Caki2 (cell line): Measurements from ENCODE around the gene ZNF141. TPM values are rescaled to one million over a fixed set of nuclear protein-coding genes. Genes with fewer than 3 reads are reported as not detected.
A peak's percentile ranks its signal among the peaks of the same experiment; 100 is the strongest.
"Not testable (repeated sequence)": the region's sequence is repeated elsewhere in the genome, so short reads cannot be mapped to it uniquely, and the experiment has no call there.

ENCODE experiments used
- DNase-seq: peaks from one replicate; pipeline ENCODE4 v3.0.0-alpha.2; 2015; ENCODE audit warnings: low read depth
- in situ Hi-C: cut with HindIII; loops from 2 replicates; pipeline ENCODE4 v1.10.0; 2016; ENCODE audit warnings: low sequenced_read_pairs, low pct_unique_long_range_greater_than_20kb, mixed read lengths
- total RNA-seq: library from RNA; depleted of rRNA; stranded (reverse); fragments of >200 nt; shearing (Covaris generic); gene quantifications from 2 replicates; pipeline ENCODE4 v1.2.3, GENCODE V29; 2014; ENCODE audit warnings: low replicate concordance; rRNA removed

Gene ZNF141
- total RNA-seq: 1.2 and 2.1 TPM in 2 replicates

DNA sequence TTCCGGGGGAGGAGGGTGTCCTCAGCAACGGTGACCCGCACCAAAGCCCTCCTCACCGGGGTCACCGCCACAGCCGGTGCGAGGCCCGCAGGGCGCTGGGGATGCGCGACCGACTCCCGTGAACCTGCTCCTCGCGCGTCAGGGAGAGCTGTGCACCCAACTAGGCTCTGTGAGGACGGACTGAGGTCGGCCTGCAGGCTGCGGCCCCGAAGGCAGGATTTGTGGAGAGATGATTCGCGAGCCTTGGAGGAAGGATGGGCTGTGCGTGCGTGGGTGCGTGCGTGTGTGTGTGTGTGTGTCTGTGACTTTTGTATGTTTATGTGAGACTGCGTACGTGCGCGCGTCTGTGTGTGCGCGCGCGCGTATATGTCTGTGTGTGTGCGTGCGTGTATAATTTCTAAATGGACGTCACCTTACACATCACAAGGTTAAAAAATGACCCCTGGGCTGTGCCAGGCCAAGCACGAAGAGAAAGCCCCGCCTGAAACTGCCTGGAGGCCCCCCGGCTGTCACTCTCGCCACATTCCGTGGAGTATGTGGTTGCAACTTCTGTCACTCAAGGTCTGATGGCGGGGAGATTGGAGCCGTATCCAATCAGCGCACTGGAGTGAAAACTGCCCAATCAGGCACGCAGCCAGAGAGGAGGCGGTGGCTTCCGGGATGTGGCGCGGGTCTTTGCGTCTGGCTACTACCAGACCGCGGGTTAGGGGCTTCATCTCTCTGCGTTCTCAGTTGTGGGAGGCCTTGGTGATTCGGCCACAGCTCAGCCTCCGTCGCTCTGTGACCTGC lies at the start of gene ZNF141:
Gene ZNF141 (plus strand): TSS at position 672 of the 789 bp plus-strand sequence. CDS start 170 bp downstream, outside the sequence.
- peak; percentile 97 for DNase-seq
- in situ Hi-C loops: no loop called here

DNA sequence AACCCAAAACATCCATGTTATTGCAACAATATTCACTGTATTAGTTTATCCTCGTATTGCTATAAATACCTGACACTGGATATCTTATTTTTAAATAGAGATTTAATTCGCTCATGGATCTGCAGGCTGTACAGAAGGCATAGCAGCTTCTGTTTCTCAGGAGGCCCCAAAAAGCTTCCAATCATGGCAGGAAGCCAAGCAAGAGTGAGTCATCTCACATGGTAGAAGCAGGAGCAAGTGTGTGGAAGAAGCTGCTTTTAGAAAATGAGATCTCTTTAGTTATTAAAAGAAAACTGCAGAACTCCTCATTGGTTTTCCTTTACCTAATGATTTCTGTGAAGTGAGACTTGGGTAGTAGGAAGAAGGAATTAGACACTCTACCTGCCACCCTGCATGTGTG lies 48.7 kb upstream of the ZNF141 start:
- no peak for DNase-seq
- in situ Hi-C loops: no loop called here

DNA sequence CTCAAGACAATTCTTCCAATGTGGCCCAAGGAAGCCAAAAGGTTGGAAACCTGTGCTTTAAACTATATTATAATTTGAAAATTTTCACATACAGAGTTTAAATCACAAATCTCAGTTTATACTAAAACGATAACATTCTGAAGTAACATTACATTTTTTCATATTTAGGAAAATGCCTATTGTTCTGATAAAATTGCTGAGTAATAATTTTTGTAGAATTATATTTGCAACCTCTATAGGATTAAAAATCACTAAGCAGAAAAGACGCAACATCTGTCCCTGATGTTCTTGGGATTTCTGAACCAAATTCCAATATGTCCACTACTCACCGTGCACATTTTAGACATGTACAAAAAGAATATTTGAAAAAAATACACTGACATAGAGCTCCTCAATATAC lies 42.9 kb upstream of the ZNF141 start:
- DNase-seq: no peak
- in situ Hi-C loops: no loop called here

DNA sequence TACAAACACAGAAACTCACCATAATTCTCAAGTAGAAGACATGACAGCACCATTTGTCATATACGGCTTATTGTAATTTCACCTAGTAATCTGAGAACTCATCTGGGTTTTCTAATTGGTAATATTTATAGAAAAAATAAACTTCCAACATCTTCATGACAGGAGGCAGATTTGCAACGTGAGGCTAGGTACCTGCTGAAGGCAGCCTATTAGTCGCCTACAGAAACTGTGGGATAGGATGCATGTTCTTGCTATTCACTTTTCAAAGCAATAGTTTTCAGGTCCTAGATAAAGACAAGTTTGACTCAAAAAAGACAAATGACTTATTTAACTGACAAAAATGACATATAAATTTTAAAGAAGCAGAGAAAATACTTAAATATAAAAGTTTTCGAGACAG lies 35.2 kb upstream of the ZNF141 start:
- in situ Hi-C loops: no loop called here
- no peak for DNase-seq

DNA sequence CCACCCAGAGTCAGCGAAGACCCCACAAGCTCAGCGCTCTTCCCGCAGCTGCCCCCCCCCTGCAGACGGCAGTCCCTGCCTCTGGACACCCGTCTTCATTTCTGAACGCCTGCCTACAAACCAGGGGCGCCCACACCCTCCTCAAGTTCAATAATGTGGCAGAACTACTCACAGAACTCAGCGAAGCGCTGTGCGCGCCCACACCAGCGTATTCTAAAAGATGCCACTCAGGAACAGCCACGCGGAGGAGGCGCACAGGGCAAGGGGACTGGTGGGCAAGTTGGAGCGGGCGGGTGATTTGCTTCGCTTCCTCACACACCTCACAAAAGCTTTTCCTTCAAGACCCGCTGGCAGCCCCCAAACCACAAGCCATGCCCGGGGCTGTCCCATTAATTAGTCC lies 33.1 kb upstream of the ZNF141 start:
- in situ Hi-C loops, DNase-seq: not testable (repeated sequence)

DNA sequence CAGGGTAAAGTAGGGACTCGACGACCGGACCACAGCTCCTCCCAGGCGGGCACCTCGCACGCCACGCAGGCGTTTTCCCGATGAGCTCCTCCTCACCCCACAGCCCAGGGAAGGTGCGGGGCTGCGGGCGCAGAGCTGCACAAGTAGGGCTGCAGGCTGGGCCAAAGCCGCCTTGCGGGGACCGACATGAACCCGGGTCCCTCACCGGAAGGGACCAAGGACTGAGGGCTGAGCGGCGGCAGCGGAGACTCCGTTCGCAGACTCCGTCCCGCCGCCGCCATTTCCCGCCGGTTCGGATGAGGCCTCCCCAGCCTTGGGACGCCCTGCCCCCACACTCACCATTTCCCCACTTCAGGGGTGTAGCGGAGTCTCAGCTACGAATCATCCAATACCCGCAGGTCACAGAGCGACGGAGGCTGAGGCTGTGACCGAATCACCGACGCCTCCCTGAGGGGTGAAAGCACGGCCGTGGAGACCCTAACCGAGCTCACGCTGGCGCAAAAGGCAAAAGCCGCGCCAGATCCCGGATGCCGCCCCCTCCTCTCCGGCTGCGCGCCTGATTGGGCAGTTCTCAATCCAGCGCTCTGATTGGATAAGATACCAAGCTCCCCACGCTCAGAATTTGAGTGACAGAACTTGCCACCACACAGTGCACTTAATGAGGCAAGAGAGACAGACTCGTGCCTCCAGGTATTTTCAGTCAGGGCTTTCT lies 32.5 kb upstream of the ZNF141 start, which contains the start of gene ZNF732:
Gene ZNF732 (minus strand): TSS at position 506 of the 712 bp plus-strand sequence. CDS start 164 bp downstream, at position 342.
- DNase-seq: no peak
- in situ Hi-C loops: no loop called here

DNA sequence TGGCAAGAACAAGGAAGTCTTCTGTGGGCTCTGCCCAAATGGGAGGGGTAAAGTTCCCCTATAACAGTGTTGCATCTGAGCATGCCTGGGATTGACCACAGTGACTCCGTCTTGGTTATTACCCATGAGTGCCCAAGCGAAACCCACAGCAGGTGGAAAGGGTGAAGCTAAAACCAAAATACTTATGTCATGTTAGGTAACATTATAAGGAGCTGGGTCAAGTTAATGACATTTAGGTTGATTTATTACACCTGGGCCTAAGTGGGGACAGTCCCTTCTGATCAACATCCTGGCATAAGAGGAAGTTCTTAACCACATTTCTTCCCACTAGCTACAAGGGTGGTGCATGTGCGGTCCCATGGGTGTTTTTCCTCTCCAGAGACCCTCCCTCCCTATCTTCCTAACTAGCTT lies 31.1 kb upstream of the ZNF141 start:
- peak; percentile 54 for DNase-seq

DNA sequence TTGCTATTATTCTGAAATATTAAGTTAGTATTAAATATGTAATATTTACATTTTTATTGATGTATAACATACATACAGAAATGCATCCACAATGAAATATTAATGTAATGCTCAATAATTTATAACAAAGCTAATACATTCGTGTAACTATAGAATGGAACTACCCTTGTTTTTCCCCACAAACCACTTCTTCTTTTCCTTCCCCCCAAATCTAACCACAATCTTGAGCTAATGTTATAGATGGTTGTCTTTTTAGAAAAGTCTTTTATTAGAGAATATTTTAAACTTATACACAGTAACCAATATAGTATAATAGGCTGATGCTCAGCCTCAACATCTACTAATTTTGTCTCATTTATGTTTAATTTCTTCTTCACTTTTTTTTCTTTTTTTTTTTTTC lies 27.8 kb upstream of the ZNF141 start:
- no peak for DNase-seq
- in situ Hi-C loops: no loop called here

More for the DNA sequence above, 31.1 kb upstream of the ZNF141 start:
- in situ Hi-C loops: no loop called here

DNA sequence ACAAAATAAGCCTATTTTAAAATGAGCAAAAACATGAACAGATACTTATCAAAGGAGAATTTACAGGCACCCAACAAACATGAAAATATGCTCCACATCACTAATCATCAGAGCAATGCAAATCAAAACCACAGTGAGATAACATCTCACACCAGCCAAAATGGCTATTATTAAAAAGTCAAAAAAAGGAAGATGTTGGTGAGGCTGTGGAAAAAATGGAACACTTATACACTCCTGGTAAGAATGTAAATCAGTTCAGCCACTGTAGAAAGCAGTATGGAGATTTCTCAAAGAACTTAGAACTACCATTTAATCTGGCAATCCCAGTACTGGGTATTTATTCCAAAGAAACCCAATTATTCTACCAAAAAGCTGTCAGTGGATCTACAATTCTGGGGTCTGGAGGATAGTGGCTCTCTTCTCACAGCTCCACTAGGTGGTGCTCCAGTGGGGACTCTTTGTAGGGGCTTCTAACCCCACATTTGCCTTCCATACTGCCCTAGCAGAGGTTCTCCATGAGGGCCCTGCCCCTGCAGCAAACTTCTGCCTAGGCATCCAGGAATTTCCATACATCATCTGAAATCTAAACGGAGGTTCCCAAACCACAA lies 23.2 kb upstream of the ZNF141 start:
- in situ Hi-C loops: no loop called here
- DNase-seq: no peak

DNA sequence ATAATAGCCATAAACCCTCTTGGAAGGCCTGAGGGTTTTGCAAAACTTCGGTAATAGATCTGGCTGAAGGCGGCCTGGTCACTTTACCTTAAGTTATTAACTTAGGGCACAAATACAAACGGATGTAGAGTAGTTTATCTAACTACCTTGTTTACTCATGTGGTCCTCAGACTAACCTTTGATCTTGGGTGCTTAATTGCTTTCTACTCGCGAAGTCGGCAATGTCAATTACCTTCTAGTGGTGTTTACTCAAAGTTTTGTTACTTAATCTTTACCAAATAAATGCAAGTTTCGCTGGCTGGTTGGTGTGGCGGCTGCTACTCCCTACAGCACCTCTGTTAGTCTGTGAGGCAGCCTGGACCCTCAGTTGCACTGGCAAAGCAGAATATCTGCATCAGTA lies 8.9 kb upstream of the ZNF141 start:
- no peak for DNase-seq

DNA sequence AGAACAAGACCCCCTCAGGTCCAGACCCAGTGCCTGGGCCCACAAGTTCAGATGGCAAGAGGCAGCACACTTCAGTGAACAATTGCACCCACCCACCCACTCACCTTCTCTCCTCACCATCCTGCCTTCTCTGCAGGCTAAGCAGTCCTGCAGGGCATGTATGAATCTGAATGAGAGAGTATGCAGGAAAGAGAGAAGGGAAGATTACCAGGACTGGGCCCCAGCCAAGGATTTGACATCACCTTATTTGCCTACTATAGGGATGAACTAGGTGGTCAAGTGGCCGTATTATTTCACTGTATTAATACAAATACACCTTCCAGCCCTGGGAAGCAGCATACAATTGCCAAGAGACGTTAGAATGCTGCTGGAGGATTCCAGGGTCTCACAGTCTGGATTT lies 2.1 kb upstream of the ZNF141 start:
- in situ Hi-C loops: no loop called here
- DNase-seq: no peak

More for the DNA sequence above, 8.9 kb upstream of the ZNF141 start:
- in situ Hi-C loops: no loop called here

DNA sequence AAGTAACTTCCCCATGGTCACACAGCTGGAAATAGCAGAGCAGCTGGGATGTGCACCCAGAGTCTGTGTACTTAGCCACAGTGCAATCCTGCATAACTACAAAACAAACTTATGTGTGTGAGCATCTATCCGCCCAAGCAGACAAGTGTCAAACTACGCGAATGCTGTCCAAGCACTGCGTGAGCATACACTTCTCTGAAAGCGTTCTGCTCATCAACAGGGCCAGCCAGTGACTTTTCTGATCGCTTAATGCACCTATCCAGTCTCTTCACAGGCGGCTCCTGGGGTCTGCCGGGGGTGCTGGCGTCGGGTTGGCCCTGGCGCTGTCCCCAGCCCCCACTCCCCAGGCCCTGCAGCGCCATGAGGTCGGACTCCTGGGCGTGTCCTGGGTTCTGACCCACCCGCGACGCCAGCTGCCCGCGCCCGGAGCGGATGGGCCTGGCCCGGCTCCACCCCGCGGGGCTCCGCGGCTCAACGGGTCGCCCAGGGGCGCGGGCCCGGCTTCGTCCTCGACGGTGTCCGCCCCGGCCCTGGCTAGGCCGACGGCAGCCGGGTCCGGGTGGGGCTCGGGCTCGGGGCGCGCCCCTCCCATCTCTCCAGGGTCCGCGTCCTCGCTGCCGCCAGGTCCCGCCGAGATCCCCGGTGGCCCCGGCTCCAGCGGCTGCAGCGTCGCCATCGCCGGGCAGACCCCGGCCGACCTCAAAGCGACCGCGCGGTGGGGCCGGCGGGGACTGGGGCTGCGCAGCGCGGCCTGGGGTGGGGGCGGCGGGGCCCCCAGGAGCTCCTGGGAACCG lies 1.3 kb upstream of the ZNF141 start:
- in situ Hi-C loops: no loop called here
- no peak for DNase-seq

DNA sequence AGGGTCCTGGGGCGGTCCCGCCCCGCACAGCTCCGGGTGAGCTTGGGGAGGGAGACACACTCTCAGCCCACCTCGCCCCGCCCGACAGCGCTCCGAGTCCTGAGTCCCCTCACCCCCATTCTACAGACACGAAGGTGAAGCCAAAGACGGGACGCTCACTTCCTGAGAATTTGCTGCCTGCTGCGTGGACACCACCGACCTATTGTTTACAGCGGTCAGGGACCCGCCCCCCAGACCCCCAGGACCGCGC lies 796 bp upstream of the ZNF141 start:
- DNase-seq: no peak
- in situ Hi-C loops: no loop called here

DNA sequence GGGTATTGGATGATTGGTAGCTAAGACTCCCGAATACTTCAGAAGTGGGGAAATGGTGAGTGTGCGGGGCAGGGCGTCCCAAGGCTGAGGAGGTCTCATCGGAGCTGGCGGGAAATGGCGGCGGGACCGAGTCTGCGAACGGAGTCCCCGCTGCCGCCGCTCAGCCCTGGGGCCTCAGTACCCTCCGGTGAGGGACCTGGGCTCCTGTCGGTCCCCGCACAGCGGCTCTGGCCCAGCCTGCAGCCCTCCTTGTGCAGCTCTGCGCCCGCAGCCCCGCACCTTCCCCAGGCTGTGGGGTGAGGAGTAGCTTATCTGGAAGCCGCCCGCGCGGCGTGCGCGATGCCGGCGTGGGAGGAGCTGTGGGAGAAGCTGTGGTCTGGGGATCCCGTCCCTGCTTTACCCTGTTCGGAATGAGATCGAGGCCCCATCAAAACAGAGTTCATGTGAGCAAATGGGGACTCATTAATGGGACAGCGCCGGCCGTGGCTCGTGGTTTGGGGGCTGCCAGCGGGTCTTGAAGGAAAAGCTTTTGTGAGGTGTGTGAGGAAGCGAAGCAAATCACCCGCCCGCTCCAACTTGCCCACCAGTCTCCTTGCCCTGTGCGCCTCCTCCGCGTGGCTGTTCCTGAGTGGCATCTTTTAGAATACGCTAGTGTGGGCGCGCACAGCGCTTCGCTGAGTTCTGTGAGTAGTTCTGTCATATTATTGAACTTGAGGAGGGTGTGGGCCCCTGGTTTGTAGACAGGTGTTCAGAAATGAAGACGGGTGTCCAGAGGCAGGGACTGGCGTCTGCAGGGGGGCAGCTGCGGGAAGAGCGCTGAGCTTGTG lies 531 bp downstream of the ZNF141 start:
- DNase-seq: peak; percentile 14
- in situ Hi-C loops: no loop called here

DNA sequence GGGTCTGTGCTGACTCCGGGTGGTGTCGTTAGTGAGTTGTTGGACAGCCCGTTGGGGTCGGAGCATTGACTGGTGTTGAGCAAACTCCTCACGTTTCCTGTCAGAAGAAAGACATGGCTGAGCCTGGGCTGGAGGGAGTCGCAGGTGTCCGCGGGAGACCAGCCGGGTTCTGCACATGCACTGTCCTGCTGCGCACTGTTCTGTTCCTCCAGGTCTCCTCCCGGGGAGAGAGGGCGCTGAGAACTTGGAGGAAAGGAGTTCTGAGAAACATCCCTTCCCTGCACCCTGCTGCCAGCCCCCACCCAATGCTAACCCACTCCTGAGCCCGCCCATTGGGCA lies 1.1 kb downstream of the ZNF141 start:
- no peak for DNase-seq
- in situ Hi-C loops: no loop called here

DNA sequence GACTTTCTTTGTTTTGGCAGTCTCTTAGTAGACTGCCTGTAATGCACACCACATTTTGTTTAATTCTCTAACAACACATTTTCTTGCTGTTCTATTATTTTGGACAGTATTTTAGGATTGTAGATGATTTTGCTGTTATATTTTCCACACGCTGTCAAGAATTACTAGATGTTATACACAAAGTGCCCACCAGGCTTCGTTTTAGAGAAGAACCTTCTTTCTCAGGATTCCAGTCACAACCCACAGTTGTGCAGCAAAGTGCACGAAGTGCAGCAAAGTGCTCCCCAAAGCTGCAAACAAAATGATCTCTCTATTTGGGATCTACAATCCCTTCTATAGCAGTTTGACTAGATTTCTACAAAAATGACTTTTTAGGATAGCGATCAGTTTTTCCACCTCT lies 2.4 kb downstream of the ZNF141 start:
- in situ Hi-C loops: no loop called here
- DNase-seq: no peak

DNA sequence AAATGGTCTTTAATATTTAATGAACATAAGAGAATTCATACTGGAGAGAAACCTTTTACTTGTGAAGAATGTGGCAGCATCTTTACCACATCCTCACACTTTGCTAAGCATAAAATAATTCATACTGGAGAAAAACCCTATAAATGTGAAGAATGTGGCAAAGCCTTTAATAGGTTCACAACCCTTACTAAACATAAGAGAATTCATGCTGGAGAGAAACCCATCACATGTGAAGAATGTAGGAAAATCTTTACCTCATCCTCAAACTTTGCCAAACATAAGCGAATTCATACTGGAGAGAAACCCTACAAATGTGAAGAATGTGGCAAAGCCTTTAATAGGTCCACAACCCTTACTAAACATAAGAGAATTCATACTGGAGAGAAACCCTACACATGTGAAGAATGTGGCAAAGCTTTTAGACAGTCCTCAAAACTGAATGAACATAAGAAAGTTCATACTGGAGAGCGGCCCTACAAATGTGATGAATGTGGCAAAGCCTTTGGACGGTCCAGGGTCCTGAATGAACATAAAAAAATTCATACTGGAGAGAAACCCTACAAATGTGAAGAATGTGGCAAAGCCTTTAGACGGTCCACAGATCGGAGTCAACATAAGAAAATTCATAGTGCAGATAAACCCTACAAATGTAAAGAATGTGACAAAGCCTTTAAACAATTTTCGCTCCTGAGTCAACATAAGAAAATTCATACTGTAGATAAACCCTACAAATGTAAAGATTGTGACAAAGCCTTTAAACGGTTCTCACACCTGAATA lies 35.6 kb downstream of the ZNF141 start:
- DNase-seq: peak; percentile 12
- in situ Hi-C loops: no loop called here
